MM.1S (cell line): Measurements from ENCODE around the gene ARHGAP26.

Experiments used
- CTCF ChIP-seq: fragments of 300-600 bp; sonication (generic); IDR thresholded peaks from 2 replicates; pipeline ENCODE4 v1.5.1; 2016; ENCODE audit warnings: antibody characterized with exemption, low read length, mixed read lengths
- EZH2 ChIP-seq: fragments of 300-600 bp; sonication (generic); optimal IDR thresholded peaks from 2 replicates; pipeline ENCODE3; 2017; ENCODE audit warnings: low read depth, mild to moderate bottlenecking, antibody characterized with exemption, low read length, mixed read lengths
- EZH2phosphoT487 ChIP-seq: fragments of 300-600 bp; sonication (generic); IDR thresholded peaks from 2 replicates; pipeline ENCODE4 v1.6.1; 2018; ENCODE audit warnings: antibody characterized with exemption, low read length

GRCh38 chr5:142955628-142956027, 185.5 kb downstream of the ARHGAP26 start:
- no peak for TF ChIP-seq CTCF
- TF ChIP-seq EZH2 = no peak
- TF ChIP-seq EZH2phosphoT487 = no peak
